SK-N-SH treated with all-trans-retinoic acid at 6 μM for 48 hours (cell line): ENCODE results near the gene ACSL5.
"Not testable (repeated sequence)": the region's sequence is repeated elsewhere in the genome, so short reads cannot be mapped to it uniquely, and the experiment has no call there.

Experiments
- ATAC-seq: fragments of 200-7000 bp; cut with Tn5 transposase; 3 replicates; pipeline ENCODE4 v1.9.1; 2020; ENCODE audit warnings: mild to moderate bottlenecking, moderate library complexity
- ARNTL ChIP-seq: fragments of 450-650 bp; formaldehyde crosslinking; IDR thresholded peaks from 2 replicates; pipeline ENCODE4 v1.5.0; 2020; ENCODE audit warnings: low read depth, mild to moderate bottlenecking, moderate library complexity, borderline replicate concordance
- CSDC2 ChIP-seq: fragments of 250-450 bp; sonication (Bioruptor Pico); IDR thresholded peaks from 2 replicates; pipeline ENCODE4 v1.5.0; 2020; ENCODE audit warnings: mild to moderate bottlenecking, moderate library complexity
- ESRRG ChIP-seq: fragments of 250-450 bp; sonication (Bioruptor Pico); IDR thresholded peaks from 2 replicates; pipeline ENCODE4 v1.6.1; 2021; ENCODE audit warnings: mild to moderate bottlenecking
- GLIS3 ChIP-seq: fragments of 250-450 bp; sonication (Bioruptor Pico); IDR thresholded peaks from 2 replicates; pipeline ENCODE4 v1.5.0; 2020; ENCODE audit warnings: mild to moderate bottlenecking, moderate library complexity
- OSR1 ChIP-seq: fragments of 250-450 bp; sonication (Bioruptor Pico); IDR thresholded peaks from 2 replicates; pipeline ENCODE4 v1.8.0; 2022; ENCODE audit warnings: moderate library complexity, mild to moderate bottlenecking, inconsistent platforms
- PPARA ChIP-seq: fragments of 250-450 bp; sonication (Bioruptor Pico); IDR thresholded peaks from 2 replicates; pipeline ENCODE4 v1.5.0; 2020; ENCODE audit warnings: mild to moderate bottlenecking, borderline replicate concordance
- RARB ChIP-seq: fragments of 250-450 bp; sonication (Bioruptor Pico); IDR thresholded peaks from 2 replicates; pipeline ENCODE4 v1.8.0; 2021; ENCODE audit warnings: mild to moderate bottlenecking, moderate library complexity
- SNAI2 ChIP-seq: fragments of 250-450 bp; sonication (Bioruptor Pico); IDR thresholded peaks from 2 replicates; pipeline ENCODE4 v1.5.0; 2020; ENCODE audit warnings: mild to moderate bottlenecking, moderate library complexity
- TCF4 ChIP-seq: fragments of 250-450 bp; sonication (Bioruptor Pico); IDR thresholded peaks from 2 replicates; pipeline ENCODE4 v1.8.0; 2021; ENCODE audit warnings: mild to moderate bottlenecking, moderate library complexity, borderline replicate concordance
- TOX ChIP-seq: fragments of 250-450 bp; sonication (Bioruptor Pico); IDR thresholded peaks from 2 replicates; pipeline ENCODE4 v1.8.0; 2021; ENCODE audit warnings: mild to moderate bottlenecking, moderate library complexity, borderline replicate concordance
- TSHZ2 ChIP-seq: fragments of 250-450 bp; sonication (Bioruptor Pico); IDR thresholded peaks from 2 replicates; pipeline ENCODE4 v1.5.0; 2020; ENCODE audit warnings: mild to moderate bottlenecking, moderate library complexity
- ZC3H10 ChIP-seq: fragments of 250-450 bp; sonication (Bioruptor Pico); IDR thresholded peaks from 2 replicates; pipeline ENCODE4 v1.5.1; 2021; ENCODE audit warnings: mild to moderate bottlenecking, moderate library complexity
- ZFP3 ChIP-seq: fragments of 250-450 bp; sonication (Bioruptor Pico); IDR thresholded peaks from 2 replicates; pipeline ENCODE4 v1.5.0; 2020; ENCODE audit warnings: mild to moderate bottlenecking, moderate library complexity
- ZFP30 ChIP-seq: fragments of 450-650 bp; formaldehyde crosslinking; IDR thresholded peaks from 2 replicates; pipeline ENCODE4 v1.5.0; 2022; ENCODE audit warnings: mild to moderate bottlenecking, moderate library complexity
- ZNF565 ChIP-seq: fragments of 450-650 bp; formaldehyde crosslinking; conservative IDR thresholded peaks from 2 replicates; pipeline ENCODE4 v1.5.0; 2020; ENCODE audit warnings: low read depth, mild to moderate bottlenecking, moderate library complexity
- ZNF70 ChIP-seq: fragments of 450-650 bp; formaldehyde crosslinking; IDR thresholded peaks from 2 replicates; pipeline ENCODE4 v1.5.0; 2020; ENCODE audit warnings: mild to moderate bottlenecking, moderate library complexity
- ZNF8 ChIP-seq: fragments of 450-650 bp; formaldehyde crosslinking; IDR thresholded peaks from 2 replicates; pipeline ENCODE4 v1.5.0; 2020; ENCODE audit warnings: mild to moderate bottlenecking, moderate library complexity
- TF ChIP-seq, protein P1 (sequence below): fragments of 250-450 bp; sonication (Bioruptor Pico); IDR thresholded peaks from 2 replicates; pipeline ENCODE4 v1.8.0; 2021; ENCODE audit warnings: low read depth, mild to moderate bottlenecking, moderate library complexity, borderline replicate concordance
- TF ChIP-seq, protein P2 (sequence below): fragments of 250-450 bp; sonication (Bioruptor Pico); IDR thresholded peaks from 2 replicates; pipeline ENCODE4 v1.5.1; 2020; ENCODE audit warnings: low read depth, mild to moderate bottlenecking, moderate library complexity

The ACSL5 gene

GRCh38 chr10:112402917-112403316, 29.0 kb downstream of the ACSL5 start:
- no peak for ATAC-seq
- TF ChIP-seq TCF4 (CRISPR knock-in tag) (no peak), CSDC2 (CRISPR knock-in tag) (no peak), ZNF8 (CRISPR knock-in tag) (no peak), OSR1 (CRISPR knock-in tag) (no peak), ZFP30 (CRISPR knock-in tag) (no peak), ZNF70 (CRISPR knock-in tag) (no peak), GLIS3 (no peak), ZNF565 (CRISPR knock-in tag) (no peak), ESRRG (CRISPR knock-in tag) (no peak), ZFP3 (CRISPR knock-in tag) (no peak), TOX (CRISPR knock-in tag) (no peak), TSHZ2 (CRISPR knock-in tag) (no peak), PPARA (CRISPR knock-in tag) (no peak), ARNTL (CRISPR knock-in tag) (no peak)
- TF ChIP-seq, protein P1, sequence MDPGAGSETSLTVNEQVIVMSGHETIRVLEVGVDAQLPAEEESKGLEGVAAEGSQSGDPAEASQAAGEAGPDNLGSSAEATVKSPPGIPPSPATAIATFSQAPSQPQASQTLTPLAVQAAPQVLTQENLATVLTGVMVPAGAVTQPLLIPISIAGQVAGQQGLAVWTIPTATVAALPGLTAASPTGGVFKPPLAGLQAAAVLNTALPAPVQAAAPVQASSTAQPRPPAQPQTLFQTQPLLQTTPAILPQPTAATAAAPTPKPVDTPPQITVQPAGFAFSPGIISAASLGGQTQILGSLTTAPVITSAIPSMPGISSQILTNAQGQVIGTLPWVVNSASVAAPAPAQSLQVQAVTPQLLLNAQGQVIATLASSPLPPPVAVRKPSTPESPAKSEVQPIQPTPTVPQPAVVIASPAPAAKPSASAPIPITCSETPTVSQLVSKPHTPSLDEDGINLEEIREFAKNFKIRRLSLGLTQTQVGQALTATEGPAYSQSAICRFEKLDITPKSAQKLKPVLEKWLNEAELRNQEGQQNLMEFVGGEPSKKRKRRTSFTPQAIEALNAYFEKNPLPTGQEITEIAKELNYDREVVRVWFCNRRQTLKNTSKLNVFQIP (CRISPR knock-in tag): no peak
- TF ChIP-seq, protein P2, sequence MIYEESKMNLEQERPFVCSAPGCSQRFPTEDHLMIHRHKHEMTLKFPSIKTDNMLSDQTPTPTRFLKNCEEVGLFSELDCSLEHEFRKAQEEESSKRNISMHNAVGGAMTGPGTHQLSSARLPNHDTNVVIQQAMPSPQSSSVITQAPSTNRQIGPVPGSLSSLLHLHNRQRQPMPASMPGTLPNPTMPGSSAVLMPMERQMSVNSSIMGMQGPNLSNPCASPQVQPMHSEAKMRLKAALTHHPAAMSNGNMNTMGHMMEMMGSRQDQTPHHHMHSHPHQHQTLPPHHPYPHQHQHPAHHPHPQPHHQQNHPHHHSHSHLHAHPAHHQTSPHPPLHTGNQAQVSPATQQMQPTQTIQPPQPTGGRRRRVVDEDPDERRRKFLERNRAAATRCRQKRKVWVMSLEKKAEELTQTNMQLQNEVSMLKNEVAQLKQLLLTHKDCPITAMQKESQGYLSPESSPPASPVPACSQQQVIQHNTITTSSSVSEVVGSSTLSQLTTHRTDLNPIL: no peak

GRCh38 chr10:112404617-112405016, 30.7 kb downstream of the ACSL5 start:
- no peak for ATAC-seq
- TF ChIP-seq ZC3H10 (CRISPR knock-in tag) (no peak), ZNF565 (CRISPR knock-in tag) (no peak), SNAI2 (CRISPR knock-in tag) (no peak), TOX (CRISPR knock-in tag) (no peak), ZNF8 (CRISPR knock-in tag) (no peak)

DNA sequence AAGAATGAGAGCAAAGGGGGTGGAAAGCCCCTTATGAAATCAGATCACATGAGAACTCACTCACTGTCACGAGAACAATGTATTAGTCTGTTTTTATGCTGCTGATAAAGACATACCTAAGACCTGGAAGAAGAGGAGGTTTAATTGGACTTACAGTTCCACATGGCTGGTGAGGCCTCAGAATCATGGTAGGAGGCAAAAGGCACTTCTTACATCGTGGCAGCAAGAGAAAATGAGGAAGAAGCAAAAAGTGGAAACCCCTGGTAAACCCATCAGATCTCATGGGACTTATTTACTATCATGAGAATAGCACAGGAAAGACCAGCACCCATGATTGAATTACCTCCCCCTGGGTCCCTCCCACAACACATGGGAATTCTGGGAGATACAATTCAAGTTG, 32.9 kb downstream of the ACSL5 start:
- not testable (repeated sequence) for ATAC-seq

GRCh38 chr10:112407696-112408095, 33.8 kb downstream of the ACSL5 start:
- no peak for ATAC-seq
- no peak for TF ChIP-seq TCF4 (CRISPR knock-in tag)
- TF ChIP-seq ZFP3 (CRISPR knock-in tag): no peak
- no peak for TF ChIP-seq ZNF8 (CRISPR knock-in tag)
- TF ChIP-seq GLIS3: no peak
- TF ChIP-seq RARB (CRISPR knock-in tag): no peak
- TF ChIP-seq, protein P1 (CRISPR knock-in tag): no peak
- TF ChIP-seq, protein P2: no peak
- TF ChIP-seq SNAI2 (CRISPR knock-in tag): no peak
- TF ChIP-seq, all 23 proteins: peak for 0
